ENCODE data around the gene PDSS2.
"Not testable (repeated sequence)": the region's sequence is repeated elsewhere in the genome, so short reads cannot be mapped to it uniquely, and the experiment has no call there.

The PDSS2 gene

GRCh38 chr6:107313776-107314175, 145.6 kb downstream of the PDSS2 start:
- no peaks in the 10 kb centered on the region for H3K9me3 ChIP-seq
- H3K27ac ChIP-seq, result no peak overlapping the region
- no peak for TF ChIP-seq CTCF (IDR thresholded peaks at IDR 0.05)
- no peaks in the 10 kb centered on the region for H3K36me3 ChIP-seq
- no peaks in the 10 kb centered on the region for H3K4me1 ChIP-seq (ENCODE audit: control insufficient read depth in 1 of 2, insufficient read depth in 1 of 2, low read depth in 1 of 2, low read length in 1 of 2)
- no peak overlapping the region for H3K4me3 ChIP-seq (ENCODE audit: low read depth in 1 of 2, low read length in 1 of 2)
- H3K27me3 ChIP-seq, result no peaks in the 10 kb centered on the region

GRCh38 chr6:107310362-107310761, 149.0 kb downstream of the PDSS2 start:
- Histone ChIP-seq H3K4me1 (ENCODE audit: control insufficient read depth in 1 of 2, insufficient read depth in 1 of 2, low read depth in 1 of 2, low read length in 1 of 2) (no peaks in the 10 kb centered on the region), H3K4me3 (ENCODE audit: low read depth in 1 of 2, low read length in 1 of 2) (no peak overlapping the region), H3K36me3 (no peaks in the 10 kb centered on the region), H3K27ac (no peak overlapping the region), H3K27me3 (no peaks in the 10 kb centered on the region), H3K9me3 (no peaks in the 10 kb centered on the region)
- TF ChIP-seq CTCF (IDR thresholded peaks at IDR 0.05), result no peak

DNA sequence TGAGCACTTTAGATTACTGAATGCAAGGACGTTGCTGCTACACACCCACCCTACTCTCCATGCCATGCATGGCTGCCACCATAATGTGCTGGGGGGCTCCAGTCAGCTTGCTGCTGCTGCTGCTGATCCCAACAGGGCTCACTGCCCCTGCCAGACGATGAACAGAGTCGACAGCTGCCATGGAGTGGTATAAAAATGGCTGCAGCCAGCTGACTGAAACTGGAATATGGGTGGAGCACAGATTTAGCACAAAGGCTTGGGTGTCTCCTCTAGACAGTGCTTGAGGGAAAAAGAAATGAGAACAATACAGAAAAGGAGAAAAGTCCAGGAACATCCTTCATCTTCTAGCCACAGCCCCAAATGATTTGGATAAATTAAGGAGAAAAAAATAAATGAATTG, 150.7 kb downstream of the PDSS2 start:
- TF ChIP-seq CTCF (IDR thresholded peaks at IDR 0.05), result no peak
- H3K4me3 ChIP-seq (ENCODE audit: low read depth in 1 of 2, low read length in 1 of 2), result no peak overlapping the region

GRCh38 chr6:107305994-107306393, 153.4 kb downstream of the PDSS2 start:
- not testable (repeated sequence) for H3K27me3 ChIP-seq, H3K36me3 ChIP-seq

More for the DNA sequence above, 150.7 kb downstream of the PDSS2 start:
- Histone ChIP-seq H3K36me3 (no peaks in the 10 kb centered on the region), H3K9me3 (no peaks in the 10 kb centered on the region), H3K27ac (no peak overlapping the region), H3K4me1 (ENCODE audit: control insufficient read depth in 1 of 2, insufficient read depth in 1 of 2, low read depth in 1 of 2, low read length in 1 of 2) (no peaks in the 10 kb centered on the region), H3K27me3 (no peaks in the 10 kb centered on the region)

DNA sequence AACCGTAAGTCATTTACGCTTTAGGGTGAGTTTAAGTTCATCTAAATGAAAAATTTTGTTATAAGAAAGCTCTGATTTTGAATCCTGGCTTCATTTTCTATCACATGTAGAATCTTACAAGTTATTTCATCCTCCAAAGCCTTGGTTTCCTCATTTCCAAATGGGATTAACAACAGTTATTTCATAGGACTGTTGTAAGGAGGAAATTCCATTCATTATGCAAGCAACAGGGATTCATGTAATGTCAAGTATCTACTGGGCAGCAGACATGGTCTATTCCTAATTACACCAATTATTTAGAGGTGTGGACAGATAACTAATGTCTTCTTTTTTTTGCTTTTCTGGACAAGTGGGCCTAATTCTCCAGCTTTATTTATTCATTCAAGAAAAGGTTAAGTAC, 154.0 kb downstream of the PDSS2 start:
- Histone ChIP-seq H3K36me3 (no peaks in the 10 kb centered on the region), H3K27ac (no peak overlapping the region), H3K27me3 (no peaks in the 10 kb centered on the region), H3K4me1 (ENCODE audit: control insufficient read depth in 1 of 2, insufficient read depth in 1 of 2, low read depth in 1 of 2, low read length in 1 of 2) (no peaks in the 10 kb centered on the region), H3K4me3 (ENCODE audit: low read depth in 1 of 2, low read length in 1 of 2) (no peak overlapping the region), H3K9me3 (no peaks in the 10 kb centered on the region)
- TF ChIP-seq CTCF (IDR thresholded peaks at IDR 0.05), result no peak

More at GRCh38 chr6:107305994-107306393, 153.4 kb downstream of the PDSS2 start:
- not testable (repeated sequence) for H3K27ac ChIP-seq; H3K9me3 ChIP-seq; H3K4me3 ChIP-seq (ENCODE audit: low read depth in 1 of 2, low read length in 1 of 2); H3K4me1 ChIP-seq (ENCODE audit: control insufficient read depth in 1 of 2, insufficient read depth in 1 of 2, low read depth in 1 of 2, low read length in 1 of 2)

- no peak overlapping the region for H3K4me3 ChIP-seq (ENCODE audit: low read depth in 1 of 2, low read length in 1 of 2)
- H3K9me3 ChIP-seq, result no peaks in the 10 kb centered on the region
- no peak overlapping the region for H3K27ac ChIP-seq
- H3K27me3 ChIP-seq, result no peaks in the 10 kb centered on the region
- no peaks in the 10 kb centered on the region for H3K4me1 ChIP-seq (ENCODE audit: control insufficient read depth in 1 of 2, insufficient read depth in 1 of 2, low read depth in 1 of 2, low read length in 1 of 2)
- no peak for TF ChIP-seq CTCF (IDR thresholded peaks at IDR 0.05)
- H3K36me3 ChIP-seq, result no peaks in the 10 kb centered on the region
Measured at GRCh38 chr6:107304421-107305025, 154.8 kb downstream of the PDSS2 start.

Measured in neutrophil (primary cell).